Measurements from ENCODE around the gene UNC119B. TPM values are rescaled to one million over a fixed set of nuclear protein-coding genes. Genes with fewer than 3 reads are reported as not detected.

UNC119B gene
- total RNA-seq, 4 donors from 2014 or later, result 16.8 to 23.5 (median 18.1) TPM

DNA sequence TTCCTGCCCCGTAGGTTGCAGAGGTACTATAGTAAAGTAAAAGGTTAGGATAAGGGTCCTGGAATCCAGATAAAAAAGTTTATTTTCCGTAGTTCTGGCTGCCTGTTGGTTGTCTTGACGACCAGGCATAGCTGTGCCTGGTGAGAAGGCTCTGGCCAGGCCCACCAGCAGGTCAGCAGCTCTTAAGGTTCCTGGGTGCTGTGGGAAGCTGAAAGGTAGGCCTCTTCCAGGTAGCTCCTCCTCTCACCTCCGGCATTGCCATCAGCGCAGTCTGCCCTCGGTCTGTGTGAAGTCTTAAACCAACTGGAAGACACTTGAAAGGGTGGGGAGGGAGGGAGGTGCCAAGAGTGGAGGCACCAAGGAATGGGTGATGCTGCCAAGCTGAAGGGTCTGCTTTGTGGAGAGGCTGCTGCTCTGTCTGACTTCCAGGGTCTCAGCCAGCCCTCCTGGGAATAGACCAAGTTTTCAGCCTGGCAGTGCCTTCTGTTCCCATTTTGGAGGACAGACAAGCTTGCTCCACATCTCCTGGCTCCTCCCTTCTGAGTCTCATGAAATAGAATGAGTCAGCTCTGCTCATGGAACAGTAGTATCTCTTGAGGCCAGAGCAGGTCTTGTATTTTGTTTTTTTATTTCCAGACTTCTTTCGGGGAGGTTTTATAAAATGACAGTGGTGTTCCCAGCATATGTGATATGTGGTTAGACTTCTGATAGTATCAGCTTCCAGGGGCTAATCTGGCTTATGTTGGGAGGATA lies 10.2 kb downstream of the UNC119B start:
- Histone ChIP-seq H3K4me1 (peaks cover 0 to 40% (median 5%) of the 10 kb centered on the region in 4 donors), H3K36me3 (peaks cover 0 to 74% (median 0%) of the 10 kb centered on the region in 3 donors), H3K27ac (peak overlapping the region in 3 of 4 donors; percentile 30 to 86 (median 75)), H3K9me3 (no peaks in the 10 kb centered on the region), H3K27me3 (no peaks in the 10 kb centered on the region), H3K4me3 (no peak overlapping the region)
- no peak for DNase-seq
- TF ChIP-seq, protein P1, sequence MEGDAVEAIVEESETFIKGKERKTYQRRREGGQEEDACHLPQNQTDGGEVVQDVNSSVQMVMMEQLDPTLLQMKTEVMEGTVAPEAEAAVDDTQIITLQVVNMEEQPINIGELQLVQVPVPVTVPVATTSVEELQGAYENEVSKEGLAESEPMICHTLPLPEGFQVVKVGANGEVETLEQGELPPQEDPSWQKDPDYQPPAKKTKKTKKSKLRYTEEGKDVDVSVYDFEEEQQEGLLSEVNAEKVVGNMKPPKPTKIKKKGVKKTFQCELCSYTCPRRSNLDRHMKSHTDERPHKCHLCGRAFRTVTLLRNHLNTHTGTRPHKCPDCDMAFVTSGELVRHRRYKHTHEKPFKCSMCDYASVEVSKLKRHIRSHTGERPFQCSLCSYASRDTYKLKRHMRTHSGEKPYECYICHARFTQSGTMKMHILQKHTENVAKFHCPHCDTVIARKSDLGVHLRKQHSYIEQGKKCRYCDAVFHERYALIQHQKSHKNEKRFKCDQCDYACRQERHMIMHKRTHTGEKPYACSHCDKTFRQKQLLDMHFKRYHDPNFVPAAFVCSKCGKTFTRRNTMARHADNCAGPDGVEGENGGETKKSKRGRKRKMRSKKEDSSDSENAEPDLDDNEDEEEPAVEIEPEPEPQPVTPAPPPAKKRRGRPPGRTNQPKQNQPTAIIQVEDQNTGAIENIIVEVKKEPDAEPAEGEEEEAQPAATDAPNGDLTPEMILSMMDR (IDR thresholded peaks at IDR 0.05), result no peak
- TF ChIP-seq POLR2A (IDR thresholded peaks at IDR 0.05), result no peak

DNA sequence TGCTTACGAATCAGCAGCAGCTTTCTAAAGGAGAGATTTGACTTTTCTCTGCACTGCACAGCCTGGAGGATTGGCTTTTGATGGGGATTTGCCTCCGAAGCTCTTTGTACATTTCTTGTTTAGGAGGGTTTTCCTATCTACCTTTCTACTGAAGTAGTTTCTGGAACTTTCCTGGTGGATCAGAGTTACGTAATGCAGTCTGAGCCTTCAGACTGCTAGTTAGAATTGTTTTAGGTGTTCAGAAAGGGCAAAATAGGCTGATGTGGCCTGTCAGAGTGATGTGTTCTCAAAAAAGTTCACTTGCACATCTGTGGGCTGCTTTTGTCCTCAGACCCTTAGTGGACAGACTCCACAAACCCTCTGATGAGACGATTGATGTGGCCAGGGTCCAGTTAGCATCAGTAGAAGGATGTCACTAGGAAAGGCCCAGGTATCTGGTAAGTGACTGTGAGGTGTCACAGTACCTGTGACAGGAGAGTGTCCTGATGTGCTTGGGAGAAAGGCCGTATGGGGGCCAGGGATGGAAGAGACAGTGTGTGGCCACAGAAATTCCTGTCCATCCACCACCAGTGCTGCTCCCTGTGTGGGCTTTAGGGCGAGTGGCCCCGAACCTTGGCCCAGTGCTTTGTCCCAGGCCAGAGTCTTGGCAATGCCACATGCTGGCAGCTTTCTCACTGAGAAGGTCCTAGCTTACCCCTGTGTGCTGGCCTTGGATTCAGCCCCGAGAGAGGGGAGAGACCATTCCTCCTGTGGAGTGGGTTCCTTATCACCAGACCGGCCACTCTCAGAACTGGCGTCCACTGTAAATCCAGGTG lies 10.9 kb downstream of the UNC119B start:
- Histone ChIP-seq H3K27me3 (no peaks in the 10 kb centered on the region), H3K4me3 (no peak overlapping the region), H3K27ac (peak overlapping the region in 1 of 4 donors; percentile 86), H3K36me3 (peaks cover 0 to 68% (median 0%) of the 10 kb centered on the region in 3 donors), H3K4me1 (peaks cover 0 to 40% (median 5%) of the 10 kb centered on the region in 4 donors), H3K9me3 (no peaks in the 10 kb centered on the region)
- DNase-seq, result no peak
- TF ChIP-seq POLR2A (IDR thresholded peaks at IDR 0.05), result no peak
- TF ChIP-seq, protein P1 (IDR thresholded peaks at IDR 0.05), result no peak

DNA sequence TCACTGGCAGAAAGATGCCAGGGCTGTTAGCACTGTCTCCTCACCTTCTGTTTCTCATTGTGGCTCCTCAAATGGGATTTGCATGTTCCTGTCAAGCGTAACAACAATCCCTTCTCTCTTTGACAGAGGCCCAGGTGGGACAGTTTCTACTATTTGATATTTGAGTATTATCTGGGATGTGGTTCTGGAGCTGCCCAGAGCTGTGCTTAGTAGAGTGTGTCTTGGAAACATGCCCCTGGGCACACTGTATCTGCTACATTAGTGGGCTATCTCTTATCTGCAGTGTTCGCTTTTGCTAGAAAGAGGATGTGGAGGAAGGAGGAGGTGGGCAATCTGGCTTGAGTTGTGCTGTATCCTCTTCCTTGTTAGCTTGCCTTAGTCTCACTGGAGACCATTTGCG lies 11.6 kb downstream of the UNC119B start:
- H3K4me1 ChIP-seq, result peaks cover 0 to 34% (median 5%) of the 10 kb centered on the region in 4 donors
- H3K27me3 ChIP-seq, result no peaks in the 10 kb centered on the region
- peaks cover 0 to 61% (median 0%) of the 10 kb centered on the region in 3 donors for H3K36me3 ChIP-seq
- TF ChIP-seq POLR2A (IDR thresholded peaks at IDR 0.05), result no peak
- TF ChIP-seq, protein P1 (IDR thresholded peaks at IDR 0.05), result no peak
- no peak overlapping the region for H3K27ac ChIP-seq
- no peak overlapping the region for H3K4me3 ChIP-seq
- H3K9me3 ChIP-seq, result no peaks in the 10 kb centered on the region
- DNase-seq, result no peak

DNA sequence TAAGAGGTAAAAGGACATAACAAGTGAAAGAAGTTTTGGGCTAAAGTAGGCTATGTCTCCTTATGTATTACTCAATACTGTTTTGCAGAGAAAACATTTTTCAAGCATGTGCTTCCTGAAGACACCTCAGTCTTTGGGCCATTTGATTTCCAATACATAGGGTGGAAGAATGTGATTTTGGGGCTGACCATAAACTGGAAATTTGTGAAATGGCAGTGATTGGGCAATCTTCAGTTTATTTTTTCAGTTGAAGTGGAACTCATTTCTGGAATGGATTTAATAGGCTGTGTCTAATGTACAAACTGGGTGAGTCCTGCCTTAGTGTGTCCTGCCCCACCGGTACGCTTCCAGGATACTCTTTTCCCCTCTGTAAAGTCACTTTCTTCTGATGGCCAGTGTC lies 12.5 kb downstream of the UNC119B start:
- no peak for DNase-seq
- H3K9me3 ChIP-seq, result no peaks in the 10 kb centered on the region
- H3K36me3 ChIP-seq, result peaks cover 0 to 54% (median 0%) of the 10 kb centered on the region in 3 donors
- no peaks in the 10 kb centered on the region for H3K27me3 ChIP-seq
- TF ChIP-seq, protein P1 (IDR thresholded peaks at IDR 0.05), result no peak
- no peak for TF ChIP-seq POLR2A (IDR thresholded peaks at IDR 0.05)
- H3K4me3 ChIP-seq, result no peak overlapping the region
- H3K27ac ChIP-seq, result no peak overlapping the region
- H3K4me1 ChIP-seq, result peaks cover 0 to 30% (median 5%) of the 10 kb centered on the region in 4 donors

DNA sequence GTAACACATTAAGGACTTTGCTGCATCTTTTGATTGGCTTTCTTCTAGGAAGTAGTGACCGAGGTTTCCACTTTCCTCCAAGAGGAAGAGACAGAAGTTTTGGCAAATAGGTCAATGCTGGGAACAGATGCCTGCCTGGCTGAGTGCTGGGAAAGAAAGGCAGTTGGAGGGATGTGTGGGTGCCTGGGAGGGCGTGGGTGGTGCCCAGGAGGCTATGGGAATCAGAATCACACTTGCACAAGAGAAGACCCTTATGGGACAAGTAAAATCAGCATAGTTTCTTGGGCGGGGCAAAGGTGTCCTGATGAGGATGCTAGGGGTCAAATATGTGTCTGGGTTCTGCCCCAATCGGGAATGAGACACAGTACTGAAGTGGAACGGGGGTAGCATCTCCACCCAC lies 14.5 kb downstream of the UNC119B start:
- DNase-seq, result no peak
- H3K9me3 ChIP-seq, result no peaks in the 10 kb centered on the region
- H3K27me3 ChIP-seq, result no peaks in the 10 kb centered on the region
- peak overlapping the region in 1 of 4 donors; percentile 68 for H3K4me3 ChIP-seq
- peaks cover 0 to 54% (median 0%) of the 10 kb centered on the region in 3 donors for H3K36me3 ChIP-seq
- TF ChIP-seq, protein P1 (IDR thresholded peaks at IDR 0.05), result no peak
- no peak for TF ChIP-seq POLR2A (IDR thresholded peaks at IDR 0.05)
- peaks cover 0 to 20% (median 5%) of the 10 kb centered on the region in 4 donors for H3K4me1 ChIP-seq
- no peak overlapping the region for H3K27ac ChIP-seq

All from Peyer's patch (tissue), 4 donors.